ENCODE data around the gene GET3.
"Not testable (repeated sequence)": the region's sequence is repeated elsewhere in the genome, so short reads cannot be mapped to it uniquely, and the experiment has no call there.

The GET3 gene

DNA sequence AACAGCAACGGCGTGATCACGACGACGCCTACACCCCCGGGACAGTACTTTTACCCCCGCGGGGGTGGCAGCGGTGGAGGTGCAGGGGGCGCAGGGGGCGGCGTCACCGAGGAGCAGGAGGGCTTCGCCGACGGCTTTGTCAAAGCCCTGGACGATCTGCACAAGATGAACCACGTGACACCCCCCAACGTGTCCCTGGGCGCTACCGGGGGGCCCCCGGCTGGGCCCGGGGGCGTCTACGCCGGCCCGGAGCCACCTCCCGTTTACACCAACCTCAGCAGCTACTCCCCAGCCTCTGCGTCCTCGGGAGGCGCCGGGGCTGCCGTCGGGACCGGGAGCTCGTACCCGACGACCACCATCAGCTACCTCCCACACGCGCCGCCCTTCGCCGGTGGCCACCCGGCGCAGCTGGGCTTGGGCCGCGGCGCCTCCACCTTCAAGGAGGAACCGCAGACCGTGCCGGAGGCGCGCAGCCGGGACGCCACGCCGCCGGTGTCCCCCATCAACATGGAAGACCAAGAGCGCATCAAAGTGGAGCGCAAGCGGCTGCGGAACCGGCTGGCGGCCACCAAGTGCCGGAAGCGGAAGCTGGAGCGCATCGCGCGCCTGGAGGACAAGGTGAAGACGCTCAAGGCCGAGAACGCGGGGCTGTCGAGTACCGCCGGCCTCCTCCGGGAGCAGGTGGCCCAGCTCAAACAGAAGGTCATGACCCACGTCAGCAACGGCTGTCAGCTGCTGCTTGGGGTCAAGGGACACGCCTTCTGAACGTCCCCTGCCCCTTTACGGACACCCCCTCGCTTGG lies 55.0 kb downstream of the GET3 start:
- peak in 1 of 2 donors; percentile 44 for DNase-seq (ENCODE audit: low read depth in 2 of 2)

- no peak for DNase-seq (ENCODE audit: low read depth in 2 of 2)
Measured at GRCh38 chr19:12792853-12793289, 55.6 kb downstream of the GET3 start.

DNA sequence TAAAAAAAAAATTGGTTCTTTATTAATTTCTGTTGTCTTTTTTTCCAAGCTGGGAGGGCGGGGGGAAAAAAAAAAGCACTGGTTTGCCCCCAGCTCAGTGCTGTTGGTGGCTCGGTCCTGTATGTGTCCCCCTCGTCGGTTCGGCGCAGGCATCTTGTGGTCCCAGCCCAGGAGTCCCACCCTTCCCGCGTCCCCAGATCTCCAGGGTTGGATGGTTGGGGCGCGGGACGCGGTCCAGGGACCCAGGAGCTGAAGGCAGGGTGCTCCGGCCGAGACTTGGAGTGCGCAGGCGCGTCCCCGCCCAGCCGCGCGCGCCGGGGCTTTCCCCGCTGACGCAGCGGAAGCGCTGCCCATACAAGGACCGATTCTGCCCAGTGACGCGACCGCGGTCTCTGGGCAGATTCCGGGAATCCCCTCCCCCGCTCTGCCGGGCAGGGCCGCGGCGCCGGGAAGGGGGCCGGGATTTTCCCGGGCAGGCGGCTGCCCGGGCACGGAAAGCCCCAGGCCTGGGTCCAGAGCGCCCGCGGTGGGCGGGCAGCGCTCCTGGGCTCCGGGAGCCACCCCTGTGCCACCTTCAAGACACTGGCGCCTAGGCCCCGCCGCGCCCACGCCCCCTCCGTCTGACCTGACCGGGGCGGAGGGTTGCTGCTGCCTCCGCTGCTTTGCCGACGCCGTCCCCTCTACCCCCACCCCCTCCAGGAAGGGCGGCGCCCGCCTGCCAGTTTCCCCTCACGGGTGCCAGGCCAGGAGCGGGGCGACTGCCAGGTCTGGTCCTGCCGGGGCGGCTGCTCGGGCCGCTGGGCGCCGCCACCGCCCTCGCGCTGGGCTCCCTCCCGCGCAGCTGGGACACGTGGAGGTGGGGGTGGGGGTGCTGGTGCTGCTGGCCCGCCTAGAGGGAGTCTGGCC lies 56.2 kb downstream of the GET3 start:
- DNase-seq (ENCODE audit: low read depth in 2 of 2): peak; percentile 92

DNA sequence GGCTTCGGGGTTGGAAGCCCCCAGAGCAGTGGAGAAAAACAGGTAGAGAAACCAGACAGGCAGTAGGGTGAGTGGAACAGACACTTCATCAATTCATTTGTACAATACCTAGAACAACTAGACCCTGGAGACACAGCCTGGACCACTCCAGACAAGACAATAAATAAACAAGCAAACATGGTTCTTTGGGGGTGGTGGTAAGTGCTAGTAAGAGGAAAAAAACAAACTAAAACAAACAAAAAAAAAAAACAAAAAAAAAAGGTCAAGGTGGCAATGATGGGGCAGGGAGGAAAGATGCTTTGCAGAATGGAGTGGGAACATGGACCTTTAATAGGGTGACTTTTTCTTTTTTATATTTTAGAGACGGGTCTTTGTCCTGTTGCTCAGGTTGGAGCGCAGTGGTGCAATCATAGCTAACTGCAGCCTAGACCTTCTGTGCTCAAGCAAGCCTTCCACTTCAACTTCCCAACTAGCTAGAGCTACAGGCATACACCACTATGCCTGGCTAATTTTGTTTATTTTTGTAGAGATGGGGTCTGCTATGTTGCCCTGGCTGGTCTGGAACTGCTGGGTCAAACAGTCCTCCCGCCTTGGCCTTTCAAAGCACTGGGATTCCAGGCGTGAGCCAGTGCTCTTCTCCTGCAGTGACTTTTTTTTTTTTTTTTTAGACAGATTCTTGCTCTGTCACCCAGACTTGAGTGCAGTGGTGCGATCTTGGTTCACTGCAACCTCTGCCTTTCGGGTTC lies 57.1 kb downstream of the GET3 start:
- no peak for DNase-seq (ENCODE audit: low read depth in 2 of 2)

GRCh38 chr19:12794971-12795381 lies 57.7 kb downstream of the GET3 start:
- no peak for DNase-seq (ENCODE audit: low read depth in 2 of 2)

GRCh38 chr19:12796146-12797071 lies 59.1 kb downstream of the GET3 start:
- DNase-seq (ENCODE audit: low read depth in 2 of 2): peak in 1 of 2 donors; percentile 56

DNA sequence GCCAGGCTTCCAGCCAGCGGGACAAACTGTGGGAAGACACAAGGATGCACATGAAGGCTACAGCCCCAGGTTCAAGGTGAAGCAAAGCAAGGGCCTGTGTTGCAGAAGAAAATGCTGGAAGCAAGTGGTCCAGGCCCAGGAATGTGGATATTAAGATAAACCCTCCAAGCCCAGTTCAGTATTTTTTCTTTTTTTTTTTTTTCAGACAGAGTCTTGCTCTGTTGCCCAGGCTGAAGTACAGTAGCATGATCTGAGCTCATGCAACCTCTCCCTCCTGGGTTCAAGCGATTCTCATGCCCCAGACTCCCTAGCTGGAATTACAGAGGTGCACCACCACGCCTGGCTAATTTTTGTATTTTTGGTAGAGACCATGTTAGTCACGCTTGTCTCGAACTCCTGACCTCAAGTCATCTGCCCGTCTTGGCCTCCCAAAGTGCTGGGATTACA lies 59.9 kb downstream of the GET3 start:
- DNase-seq (ENCODE audit: low read depth in 2 of 2): no peak

DNA sequence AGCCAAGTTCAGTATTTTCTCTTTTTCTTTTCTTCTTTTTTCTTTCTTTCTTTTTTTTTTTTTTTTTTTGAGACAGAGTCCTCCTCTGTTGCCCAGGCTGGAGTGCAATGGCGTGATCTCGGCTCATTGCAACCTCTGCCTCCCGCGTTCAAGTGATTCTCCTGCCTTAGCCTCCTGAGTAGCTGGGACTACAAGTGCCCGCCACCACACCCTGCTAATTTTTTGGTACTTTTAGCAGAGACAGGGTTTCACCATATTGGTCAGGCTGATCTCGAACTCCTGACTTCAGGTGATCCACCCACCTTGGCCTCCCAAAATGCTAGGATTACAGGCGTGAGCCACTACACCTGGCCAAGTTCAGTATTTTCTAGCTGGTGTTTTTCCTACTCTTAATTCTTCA lies 60.3 kb downstream of the GET3 start:
- not testable (repeated sequence) for DNase-seq (ENCODE audit: low read depth in 2 of 2)
